ENCODE results near the gene FOXK1.
"Not testable (repeated sequence)": the region's sequence is repeated elsewhere in the genome, so short reads cannot be mapped to it uniquely, and the experiment has no call there.

The FOXK1 gene

DNA sequence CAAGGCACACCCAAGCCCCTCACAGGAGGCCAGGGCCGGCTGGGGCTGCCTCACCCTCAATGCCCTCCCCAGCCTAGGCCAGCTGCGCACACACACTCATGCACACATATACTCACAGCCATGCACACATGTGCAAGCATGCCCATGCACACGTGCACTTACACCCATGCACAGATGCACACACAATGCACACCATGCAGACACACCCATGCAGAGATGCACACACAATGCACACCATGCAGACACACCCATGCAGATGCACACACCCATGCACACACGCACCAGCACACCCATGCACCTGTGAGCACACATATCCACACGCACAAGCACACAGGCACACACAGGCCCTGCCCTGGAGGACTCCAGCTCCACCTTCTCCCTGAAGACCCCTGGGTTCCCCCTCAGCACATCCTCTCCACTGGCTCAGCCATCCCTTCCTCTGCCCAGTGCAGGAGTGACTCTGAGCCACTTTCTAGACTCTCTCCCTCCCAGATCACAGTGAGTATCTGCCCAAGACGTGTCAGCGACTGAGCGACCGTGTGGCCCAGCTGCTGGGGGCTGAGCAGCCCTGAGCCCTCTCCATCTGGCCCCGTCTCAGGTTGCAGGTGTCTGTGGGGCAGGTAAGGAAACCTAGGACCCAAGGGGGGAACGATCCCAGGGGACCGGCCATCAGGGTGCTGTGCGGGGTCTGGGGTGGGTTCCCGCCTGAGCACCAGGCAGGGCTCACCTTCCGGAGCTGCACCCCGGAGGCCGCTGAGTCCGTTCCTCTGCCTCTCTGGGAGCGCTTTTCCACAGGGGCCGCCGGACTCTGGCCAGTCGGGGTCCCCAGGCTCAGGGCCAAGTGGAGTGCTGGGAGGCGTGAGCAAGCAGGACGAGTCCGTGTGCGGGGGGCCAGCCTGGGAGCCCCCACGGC is 119.1 kb downstream of the FOXK1 start:
- DNase-seq (ENCODE audit: low spot score) = no peak

DNA sequence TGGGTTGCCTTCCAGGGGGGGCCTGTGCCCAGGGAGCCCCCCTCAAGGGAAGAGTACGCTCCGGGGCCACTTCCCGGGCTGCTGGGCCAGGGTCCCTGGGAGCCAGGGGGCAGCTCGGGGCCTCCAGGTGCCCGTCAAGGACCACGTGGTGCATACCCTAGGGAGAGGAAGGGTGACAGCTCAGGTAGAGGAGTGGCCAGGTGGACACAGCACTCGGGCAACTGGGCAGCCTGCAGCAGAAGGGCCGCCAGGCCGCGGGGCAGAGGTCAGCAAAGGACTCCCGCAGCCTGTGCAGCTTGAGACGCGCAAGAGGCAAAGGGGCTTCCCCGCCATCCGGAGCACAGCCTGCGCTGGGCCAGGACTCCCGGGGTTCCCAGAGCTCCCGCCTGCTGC is 119.7 kb downstream of the FOXK1 start:
- no peak for DNase-seq (ENCODE audit: low spot score)

DNA sequence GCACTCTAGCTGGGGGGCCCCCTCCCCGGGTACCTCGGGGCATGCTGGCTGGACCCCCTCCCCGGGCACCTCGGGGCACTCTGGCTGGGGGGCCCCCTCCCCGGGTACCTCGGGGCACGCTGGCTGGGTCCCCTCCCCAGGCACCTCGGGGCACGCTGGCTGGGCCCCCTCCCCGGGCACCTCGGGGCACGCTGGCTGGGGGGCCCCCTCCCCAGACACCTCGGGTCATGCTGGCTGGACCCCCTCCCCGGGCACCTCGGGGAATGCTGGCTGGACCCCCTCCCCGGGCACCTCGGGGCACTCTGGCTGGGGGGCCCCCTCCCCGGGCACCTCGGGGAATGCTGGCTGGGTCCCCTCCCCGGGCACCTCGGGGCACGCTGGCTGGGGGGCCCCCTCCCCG is 120.5 kb downstream of the FOXK1 start:
- not testable (repeated sequence) for DNase-seq (ENCODE audit: low spot score)

DNA sequence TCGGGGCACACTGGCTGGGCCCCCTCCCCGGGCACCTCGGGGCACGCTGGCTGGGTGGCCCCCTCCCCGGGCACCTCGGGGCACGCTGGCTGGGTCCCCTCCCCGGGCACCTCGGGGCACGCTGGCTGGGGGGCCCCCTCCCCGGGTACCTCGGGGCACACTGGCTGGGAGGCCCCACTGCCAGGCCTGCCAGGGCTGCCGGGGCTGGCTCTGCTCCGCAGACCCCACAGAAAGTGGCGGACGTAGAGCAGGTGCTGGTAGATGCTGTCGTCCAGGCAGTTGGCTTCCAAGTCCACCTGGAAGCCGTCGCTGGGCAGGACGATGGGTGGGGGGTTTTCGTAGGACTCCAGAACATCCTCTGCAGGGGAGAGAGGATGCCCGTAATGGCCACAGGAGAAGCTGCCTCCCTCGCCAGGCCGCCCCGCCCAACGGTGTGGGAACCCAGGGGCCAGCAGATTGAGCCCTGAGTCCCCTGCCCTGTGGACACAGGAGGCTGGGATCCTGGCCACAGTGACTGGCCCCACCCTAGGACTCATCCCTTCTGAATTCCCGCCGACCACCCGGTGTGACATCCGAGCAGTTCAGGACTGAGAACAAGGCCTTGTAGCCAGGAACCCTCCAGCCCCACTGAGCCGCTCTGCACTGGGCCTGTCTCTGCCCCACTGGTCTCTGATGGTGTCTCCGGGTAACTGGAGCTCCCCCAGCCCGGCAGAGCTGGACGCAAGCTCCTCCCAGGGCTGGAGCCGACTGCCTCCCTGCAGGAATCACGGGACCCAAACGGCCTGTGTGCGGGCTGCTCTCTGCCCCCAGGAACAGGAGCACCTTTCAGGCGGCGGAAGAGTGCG is 121.5 kb downstream of the FOXK1 start:
- DNase-seq (ENCODE audit: low spot score) = no peak

DNA sequence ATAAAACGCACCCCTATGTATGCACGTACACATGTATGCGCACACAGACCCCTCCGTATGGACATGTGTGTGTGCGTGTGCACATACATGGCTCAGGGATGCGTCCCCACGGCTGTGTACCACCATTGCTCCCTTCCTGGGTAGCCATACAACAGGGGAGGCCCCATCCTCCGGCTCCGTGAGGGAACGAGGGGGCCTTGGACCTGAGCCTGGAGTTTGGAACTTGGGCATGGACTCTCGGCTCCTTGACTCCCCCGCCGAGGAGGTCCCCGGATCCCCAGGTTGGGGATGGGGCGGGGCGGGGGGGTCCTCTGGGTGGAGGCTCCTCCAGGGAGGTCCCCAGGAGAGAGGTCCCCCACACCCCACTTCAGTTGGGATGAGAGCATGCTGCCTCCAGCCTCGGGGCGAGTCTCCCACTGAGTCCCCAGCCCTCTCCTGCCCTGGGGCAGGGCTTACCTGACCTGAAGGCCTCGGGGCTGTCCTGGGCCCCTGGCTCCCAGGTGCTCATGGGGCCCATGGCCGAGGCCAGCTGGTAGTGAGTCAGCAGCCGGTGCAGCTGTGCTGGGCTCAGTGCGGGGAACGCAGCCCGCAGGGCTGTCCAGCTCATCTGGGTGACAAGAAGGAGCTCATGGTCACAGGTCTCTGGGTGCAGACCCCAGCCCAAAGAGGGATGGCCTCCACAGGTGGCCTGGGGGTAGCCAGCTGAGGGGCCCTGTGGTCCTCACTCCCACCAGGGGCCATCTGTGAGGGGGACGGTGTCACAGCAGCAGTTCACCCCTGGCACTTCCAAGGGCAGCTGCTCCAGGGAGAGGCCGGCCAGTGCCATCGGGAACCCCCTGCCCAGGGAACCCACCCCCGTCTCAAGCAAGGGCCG is 123.3 kb downstream of the FOXK1 start:
- DNase-seq (ENCODE audit: low spot score) = no peak

DNA sequence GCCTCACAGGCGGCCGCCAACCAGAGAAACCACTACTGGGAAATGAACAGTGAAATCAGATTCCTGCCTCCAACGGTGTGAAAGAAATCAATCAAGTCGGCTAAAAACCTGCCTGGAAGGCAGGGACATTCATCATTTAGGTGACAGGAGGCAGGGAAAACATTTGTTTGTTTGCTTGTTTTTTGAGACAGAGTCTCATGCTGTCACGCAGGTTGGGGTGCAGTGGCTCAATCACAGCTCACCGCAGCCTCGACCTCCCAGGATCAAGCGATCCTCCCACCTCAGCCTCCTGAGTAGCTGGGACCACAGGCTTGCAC is 123.8 kb downstream of the FOXK1 start:
- no peak for DNase-seq (ENCODE audit: low spot score)

DNA sequence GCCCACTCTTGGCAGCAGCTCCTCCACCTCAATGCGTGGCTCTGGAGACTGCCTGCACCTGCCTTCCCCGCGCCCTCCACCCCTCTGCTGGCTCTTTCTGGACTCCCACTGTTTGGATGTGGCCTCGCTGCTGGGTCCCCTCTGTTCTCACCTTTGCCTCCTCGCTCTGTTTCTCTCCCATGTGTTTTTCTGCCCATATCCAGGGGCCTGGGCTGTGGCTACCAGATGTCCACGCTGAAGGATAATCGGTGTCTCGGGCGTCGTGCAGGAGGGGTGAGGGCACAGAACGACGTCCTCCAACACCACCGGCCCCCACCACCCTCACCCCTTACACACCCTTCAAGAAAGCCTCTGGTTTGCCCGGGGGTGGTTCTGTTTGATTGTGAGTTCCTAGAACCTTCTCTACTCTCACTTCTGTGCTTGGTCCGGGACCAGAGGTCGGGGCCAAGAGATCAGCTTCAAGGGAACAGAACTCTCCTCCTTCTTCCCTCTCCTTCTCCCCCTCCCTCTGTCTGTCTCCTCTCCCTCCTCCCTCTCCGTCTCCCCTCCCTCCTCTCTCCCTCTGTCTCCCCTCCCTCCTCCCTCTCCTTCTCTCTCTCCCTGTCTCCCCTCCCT is 125.0 kb downstream of the FOXK1 start:
- DNase-seq (ENCODE audit: low spot score) = no peak

DNA sequence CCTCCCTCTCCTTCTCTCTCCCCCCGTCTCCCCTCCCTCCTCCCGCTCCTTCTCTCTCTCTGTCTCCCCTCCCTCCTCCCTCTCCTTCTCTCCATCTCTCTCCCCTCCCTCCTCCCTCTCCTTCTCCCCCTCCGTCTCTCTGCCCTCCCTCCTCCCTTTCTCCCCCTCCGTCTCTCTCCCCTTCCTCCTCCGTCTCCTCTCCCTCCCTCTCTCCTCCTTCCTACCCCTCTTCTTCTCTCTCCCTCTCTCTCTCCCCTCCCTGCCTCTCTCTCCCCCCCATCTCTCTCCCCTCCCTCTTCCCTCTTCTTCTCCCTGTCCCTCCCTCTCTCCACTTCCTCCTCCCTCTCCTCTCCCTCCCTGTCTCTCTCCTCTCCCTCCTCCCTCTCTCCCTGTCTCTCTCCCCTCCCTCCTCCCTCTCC is 125.5 kb downstream of the FOXK1 start:
- DNase-seq (ENCODE audit: low spot score) = no peak

DNA sequence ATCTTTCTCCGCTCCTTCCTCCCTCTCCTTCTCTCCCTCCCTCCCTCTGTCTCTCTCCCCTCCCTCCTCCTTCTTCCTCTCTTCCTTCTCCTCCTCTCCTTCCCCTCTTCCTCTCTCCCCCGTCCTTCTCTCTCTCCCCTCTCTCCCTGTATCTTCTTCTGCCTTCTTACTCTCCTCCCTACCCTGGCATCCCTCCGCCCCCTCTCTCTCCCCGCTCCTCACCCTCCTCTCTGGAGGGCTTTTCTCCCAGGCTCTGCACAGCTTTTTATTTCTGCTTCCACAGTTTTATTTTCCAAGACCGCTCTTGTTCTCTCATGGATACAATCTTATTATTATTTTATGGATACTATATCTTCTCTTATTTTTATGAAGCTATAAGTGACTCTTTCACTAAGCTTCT is 125.9 kb downstream of the FOXK1 start:
- no peak for DNase-seq (ENCODE audit: low spot score)

DNA sequence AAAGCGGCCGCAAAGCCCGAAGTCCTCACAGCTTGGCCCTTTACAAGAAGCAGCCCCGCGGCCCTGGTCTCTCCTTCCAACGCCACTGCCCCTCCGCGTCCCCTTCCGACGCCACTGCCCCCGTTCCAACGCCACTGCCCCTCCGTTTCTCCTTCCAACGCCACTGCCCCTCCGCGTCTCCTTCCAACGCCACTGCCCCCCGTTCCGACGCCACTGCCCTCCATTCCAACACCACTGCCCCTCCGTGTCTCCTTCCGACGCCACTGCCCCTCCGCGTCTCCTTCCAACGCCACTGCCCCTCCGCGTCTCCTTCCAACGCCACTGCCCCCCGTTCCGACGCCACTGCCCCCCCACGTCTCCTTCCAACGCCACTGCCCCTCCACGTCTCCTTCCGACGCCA is 126.5 kb downstream of the FOXK1 start:
- no peak for DNase-seq (ENCODE audit: low spot score)

DNA sequence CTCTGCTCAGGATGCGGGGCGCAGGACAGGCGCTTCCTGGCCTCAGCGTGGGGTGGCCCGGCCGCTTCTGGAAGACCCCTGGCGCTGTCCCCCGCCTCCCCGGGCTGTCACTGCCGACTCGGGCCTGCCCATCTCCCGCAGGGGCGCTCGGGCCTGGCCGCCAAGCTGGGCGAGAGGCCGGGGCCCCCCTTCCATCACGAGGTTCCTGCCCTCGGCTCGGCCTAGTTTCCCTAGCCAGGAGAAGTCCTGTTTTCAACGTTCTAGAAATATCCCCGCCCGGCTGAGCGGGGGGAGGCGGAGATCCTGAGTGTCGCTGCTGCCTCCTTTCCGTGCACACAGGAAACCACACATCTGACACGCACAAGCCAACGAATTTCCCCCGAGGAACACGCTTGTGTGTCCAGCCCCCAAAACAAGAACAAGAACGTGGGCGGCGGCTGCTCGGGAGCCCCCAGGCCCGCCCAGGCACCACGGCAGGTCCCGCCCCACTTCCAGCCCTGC is 127.0 kb downstream of the FOXK1 start:
- DNase-seq (ENCODE audit: low spot score) = peak; percentile 48

DNA sequence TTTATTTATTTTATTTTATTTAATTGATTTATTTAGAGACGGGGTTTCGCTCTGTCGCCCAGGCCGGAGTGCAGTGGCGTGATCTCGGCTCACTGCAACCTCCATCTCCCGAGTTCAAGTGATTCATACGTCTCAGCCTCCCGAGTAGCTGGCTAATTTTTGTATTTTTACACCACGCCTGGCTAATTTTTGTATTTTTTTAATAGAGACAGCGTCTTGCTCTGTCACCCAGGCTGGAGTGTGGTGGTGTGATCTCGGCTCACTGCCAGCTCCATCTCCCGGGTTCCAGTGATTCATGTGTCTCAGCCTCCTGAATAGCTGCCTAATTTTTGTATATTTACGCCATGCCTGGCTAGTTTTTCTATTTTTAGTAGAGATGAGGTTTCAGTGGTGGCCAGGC is 127.6 kb downstream of the FOXK1 start:
- no peak for DNase-seq (ENCODE audit: low spot score)

DNA sequence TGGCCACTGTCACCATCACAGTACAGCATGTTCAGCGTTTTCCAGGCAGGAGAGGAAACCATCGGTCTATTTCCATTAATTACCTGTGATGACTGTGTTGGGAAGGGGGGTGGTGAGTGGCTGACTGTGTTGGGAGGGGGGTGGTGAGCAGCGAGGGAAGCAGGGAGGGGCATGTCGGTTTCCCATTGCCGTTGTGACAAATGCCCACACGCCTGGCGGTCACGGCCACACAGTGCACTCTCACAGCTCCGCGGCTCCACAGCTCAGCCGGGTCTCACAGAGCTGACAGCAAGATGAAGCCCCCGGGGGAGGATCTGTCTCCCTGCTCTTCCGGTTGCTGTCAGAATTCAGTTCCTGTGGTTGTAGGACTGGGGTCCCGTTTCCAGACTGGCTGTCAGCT is 132.3 kb downstream of the FOXK1 start:
- no peak for DNase-seq (ENCODE audit: low spot score)

DNA sequence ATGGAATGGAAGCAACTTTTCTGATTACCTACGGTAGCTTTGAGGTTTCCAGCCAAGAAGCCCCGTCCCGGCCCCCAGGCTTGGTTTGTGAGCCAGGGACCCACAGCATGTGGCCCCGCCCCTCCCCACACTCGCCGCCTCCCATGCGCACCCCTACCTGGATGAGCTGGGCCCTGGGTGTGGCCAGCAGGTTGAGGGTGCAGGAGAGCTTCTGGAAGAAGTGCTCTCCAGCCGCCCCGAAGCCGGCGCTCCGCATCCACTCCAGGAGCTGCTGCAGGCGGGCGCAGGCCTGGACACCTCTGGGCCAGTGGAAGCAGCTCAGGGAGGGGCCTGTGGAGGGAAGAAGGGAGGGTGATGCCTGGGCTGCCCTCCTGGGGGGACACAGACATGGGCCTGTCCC is 133.0 kb downstream of the FOXK1 start:
- no peak for DNase-seq (ENCODE audit: low spot score)

DNA sequence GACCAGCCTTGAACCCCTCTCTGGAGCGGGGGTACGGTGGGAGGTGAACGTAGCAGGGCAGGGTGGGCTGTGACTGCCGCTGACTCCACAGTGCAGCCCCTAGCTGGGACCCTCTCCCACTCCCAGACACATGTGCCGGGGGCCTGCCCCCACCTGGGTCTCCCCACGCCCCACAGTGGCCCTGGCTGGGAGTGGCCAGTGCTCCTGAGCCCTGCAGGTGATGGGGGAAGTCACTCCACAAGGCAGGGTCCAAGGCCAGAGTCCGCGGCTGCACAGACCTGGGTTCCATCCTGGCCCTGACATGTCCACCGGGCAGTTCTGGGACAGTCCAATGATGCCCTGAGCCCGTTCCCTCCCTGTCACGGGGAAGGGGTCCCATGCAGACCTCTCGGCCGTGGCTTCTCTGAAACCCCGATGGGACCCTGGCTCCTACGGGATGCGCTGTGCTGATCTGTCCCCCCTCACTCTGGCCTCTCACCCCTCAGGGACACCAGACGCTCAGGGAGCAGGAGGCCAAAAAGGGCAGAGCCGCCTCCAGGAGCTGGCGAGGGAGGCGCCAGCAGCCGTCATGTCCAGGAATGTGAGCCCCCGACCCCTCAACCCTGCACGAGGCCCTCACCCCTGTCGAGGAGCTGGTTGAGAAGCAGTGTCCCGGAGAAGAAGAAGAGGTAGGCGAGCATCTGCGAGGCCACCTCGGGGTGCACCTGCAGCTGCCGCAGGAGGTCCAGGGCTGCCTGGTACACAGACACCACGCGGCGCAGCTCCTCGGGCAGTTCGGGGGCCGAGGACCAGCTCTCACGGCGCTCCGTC is 133.7 kb downstream of the FOXK1 start:
- no peak for DNase-seq (ENCODE audit: low spot score)

DNA sequence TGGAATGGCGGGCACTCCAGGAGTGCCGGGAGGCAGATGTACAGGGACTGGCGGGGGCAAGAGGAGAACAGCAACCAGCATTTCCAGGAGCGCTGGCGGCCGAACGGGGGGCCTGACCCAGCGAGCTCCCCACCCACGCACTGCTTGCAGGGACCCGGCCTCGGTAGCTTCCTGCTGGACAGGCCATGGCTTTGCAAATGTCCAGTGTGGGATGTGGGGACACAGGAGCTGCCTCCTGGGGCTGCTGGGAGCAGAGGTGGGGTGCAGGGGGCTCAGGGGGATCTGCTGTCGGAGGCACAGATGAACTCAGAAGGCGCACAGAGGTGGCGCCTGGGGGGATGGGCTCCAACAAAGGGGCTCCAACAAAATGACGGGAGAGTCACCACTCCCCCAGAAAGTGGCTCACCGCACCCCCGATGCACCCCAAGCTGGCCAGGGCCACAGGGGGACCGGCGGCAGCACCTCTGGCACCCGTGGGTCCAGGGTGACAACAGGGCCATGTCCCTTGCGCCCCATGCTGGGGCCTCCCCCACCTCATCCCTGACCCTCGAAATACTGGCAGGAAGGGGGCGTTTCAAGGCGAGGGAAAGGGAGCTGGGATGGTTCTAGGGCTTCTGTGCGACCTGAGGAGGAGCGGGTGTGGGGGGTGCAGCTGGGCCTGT is 134.5 kb downstream of the FOXK1 start:
- no peak for DNase-seq (ENCODE audit: low spot score)

DNA sequence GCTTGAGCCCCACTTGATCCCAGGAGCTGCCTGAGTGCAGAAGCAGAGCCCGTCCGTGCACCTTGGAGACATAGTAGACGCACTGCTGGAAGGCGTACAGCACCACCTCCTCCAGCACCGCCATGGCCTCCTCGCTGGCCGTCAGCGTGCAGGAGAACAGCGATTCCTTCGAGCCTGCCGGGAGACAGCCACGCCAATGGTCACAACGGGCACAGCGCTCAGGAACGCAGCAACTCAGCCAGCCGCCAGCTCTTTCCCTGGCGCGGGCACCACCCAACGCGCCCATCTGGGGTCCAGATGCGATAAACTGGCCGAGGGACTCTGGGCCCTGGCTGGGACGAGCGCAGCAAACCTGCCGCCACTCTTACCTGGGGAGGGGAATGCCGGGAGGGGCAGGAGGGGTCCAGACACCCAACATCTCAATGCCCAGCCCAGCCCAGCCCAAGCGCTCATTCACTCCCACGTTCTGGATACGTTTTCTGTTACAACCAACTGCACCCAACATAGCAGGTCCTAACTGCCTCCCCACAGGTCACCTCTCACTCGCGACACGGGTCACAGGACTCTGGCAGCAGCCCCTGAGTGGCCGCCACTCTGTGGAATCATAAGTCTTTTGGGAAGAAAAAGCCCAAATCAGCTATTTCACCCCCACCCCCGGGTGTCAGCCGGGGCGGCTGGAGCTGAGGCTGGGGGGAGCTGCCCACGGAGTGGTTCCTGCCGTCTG is 135.2 kb downstream of the FOXK1 start:
- DNase-seq (ENCODE audit: low spot score) = no peak

DNA sequence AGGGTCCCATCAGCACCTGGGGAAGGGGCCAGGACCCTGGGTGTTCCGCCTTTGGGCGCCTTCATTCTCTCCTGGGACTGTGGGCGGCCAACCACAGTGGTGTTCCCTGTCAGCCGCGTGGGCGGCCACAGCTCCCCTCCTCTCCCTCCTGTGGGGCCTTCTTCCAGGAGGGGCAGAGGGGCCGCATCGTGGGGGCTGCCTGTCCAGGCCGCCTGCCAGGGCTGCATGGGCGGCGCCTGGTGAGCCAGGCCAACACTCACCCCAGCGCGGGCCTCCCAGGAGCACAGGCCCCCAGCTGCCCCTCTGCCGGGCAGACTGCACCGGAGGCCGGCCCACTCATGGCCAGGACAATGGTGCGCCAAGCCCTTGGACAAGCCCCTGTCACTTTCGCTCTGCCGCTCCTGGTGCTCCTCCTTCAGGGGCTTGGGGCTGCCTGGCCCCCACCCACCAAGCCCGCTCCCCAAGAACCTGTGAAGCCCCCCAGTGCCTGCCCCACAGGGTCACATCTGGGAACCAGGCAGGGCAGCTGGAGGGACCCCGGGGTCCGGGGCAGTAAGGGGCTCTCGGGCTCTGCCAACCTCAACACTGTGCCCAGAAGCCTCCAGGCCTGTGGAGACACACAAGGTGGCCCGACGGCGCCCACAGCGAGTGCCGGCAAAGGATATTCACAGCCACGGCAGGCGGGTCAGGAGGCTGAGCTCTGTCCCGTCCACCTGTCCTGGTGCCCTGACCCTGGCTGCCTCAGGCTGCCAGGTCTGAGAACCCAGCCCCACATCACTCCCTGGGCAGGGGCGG is 136.1 kb downstream of the FOXK1 start:
- no peak for DNase-seq (ENCODE audit: low spot score)

Data from globus pallidus (tissue), 1 donor.